ENCODE results near the gene ATG101. TPM values are rescaled to one million over a fixed set of nuclear protein-coding genes. Genes with fewer than 3 reads are reported as not detected.
A peak's percentile ranks its signal among the peaks of the same experiment; 100 is the strongest.

The ATG101 gene
- total and polyA plus RNA-seq, 2 of the 13 experiments (the other 11 are each of a cell fraction or from before 2014, with no cell fraction given) = 58.2 to 67.7 TPM

DNA sequence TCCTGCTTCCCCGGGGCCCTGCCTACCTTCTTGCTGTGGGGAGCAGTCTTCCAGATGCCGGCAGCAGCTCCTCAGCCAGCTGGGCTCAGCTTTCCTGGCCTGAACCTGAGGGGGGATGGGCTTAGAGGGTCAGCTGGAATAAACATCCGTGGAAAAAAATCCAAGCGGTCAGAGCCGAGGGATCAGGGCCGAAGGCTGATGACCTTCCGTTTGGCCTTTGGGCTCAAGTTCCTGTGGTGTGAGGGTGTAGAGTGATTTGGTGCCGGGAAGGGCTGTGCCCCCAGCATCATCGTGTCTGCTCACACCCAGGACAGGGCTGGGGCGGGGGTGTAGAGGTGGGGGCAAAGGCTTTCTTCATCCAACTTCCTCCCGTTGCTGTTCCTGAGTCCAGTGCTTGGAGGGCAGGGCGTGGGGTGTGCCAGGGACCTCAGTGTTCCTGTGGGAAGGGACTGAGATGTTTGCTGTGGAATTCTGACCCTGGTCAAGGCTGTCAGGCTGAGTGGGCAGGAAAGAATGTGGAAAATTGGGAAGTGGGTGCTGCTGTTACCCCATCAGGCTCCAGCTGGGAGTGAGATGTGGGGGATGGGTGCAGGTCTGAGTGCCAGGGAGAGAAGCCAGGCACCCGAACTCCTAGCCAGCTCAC, 12.4 kb downstream of the ATG101 start (continued):
- peak; percentile 61; the same call in 1 of the 2 replicates for TF ChIP-seq GFI1 (CRISPR knock-in tag; IDR thresholded peaks at IDR 0.05; ENCODE audit: borderline replicate concordance)
- TF ChIP-seq IRF2 (CRISPR knock-in tag; IDR thresholded peaks at IDR 0.05) = peak; percentile 35; the same call in 1 of the 2 replicates
- TF ChIP-seq, protein P1, sequence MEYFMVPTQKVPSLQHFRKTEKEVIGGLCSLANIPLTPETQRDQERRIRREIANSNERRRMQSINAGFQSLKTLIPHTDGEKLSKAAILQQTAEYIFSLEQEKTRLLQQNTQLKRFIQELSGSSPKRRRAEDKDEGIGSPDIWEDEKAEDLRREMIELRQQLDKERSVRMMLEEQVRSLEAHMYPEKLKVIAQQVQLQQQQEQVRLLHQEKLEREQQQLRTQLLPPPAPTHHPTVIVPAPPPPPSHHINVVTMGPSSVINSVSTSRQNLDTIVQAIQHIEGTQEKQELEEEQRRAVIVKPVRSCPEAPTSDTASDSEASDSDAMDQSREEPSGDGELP (IDR thresholded peaks at IDR 0.05; ENCODE audit: borderline replicate concordance, low read depth) = peak; percentile 99
- 0 out of 2 replicates have a peak, but pooled peaks have one; percentile 60 for TF ChIP-seq AHDC1 (CRISPR knock-in tag; IDR thresholded peaks at IDR 0.05; ENCODE audit: borderline replicate concordance)
- no peak for TF ChIP-seq HHEX (CRISPR knock-in tag; IDR thresholded peaks at IDR 0.05)
- TF ChIP-seq ZSCAN29 (CRISPR knock-in tag; conservative IDR thresholded peaks at IDR 0.05) = peak; percentile 42; the same call in 1 of the 2 replicates
- TF ChIP-seq NFIB (CRISPR knock-in tag; IDR thresholded peaks at IDR 0.05; ENCODE audit: borderline replicate concordance) = no peak
- no peak for TF ChIP-seq ZNF704 (CRISPR knock-in tag; IDR thresholded peaks at IDR 0.05; ENCODE audit: borderline replicate concordance)
- no peak for TF ChIP-seq RNF2 (conservative IDR thresholded peaks at IDR 0.05; ENCODE audit: low read depth)
- no peak for TF ChIP-seq ZNF598 (CRISPR knock-in tag; IDR thresholded peaks at IDR 0.05; ENCODE audit: borderline replicate concordance)
- TF ChIP-seq ZNF382 (CRISPR knock-in tag; IDR thresholded peaks at IDR 0.05; ENCODE audit: borderline replicate concordance) = no peak
- no peak for TF ChIP-seq ETV6 (CRISPR knock-in tag; conservative IDR thresholded peaks at IDR 0.05)
- TF ChIP-seq RAD21 (CRISPR knock-in tag; IDR thresholded peaks at IDR 0.05) = no peak
- no peak for TF ChIP-seq ZNF597 (CRISPR knock-in tag; IDR thresholded peaks at IDR 0.05)
- no peak for TF ChIP-seq ZMYM3 (CRISPR knock-in tag; IDR thresholded peaks at IDR 0.05)
- no peak for TF ChIP-seq ETS1 (CRISPR knock-in tag; IDR thresholded peaks at IDR 0.05)
- TF ChIP-seq, protein P2, sequence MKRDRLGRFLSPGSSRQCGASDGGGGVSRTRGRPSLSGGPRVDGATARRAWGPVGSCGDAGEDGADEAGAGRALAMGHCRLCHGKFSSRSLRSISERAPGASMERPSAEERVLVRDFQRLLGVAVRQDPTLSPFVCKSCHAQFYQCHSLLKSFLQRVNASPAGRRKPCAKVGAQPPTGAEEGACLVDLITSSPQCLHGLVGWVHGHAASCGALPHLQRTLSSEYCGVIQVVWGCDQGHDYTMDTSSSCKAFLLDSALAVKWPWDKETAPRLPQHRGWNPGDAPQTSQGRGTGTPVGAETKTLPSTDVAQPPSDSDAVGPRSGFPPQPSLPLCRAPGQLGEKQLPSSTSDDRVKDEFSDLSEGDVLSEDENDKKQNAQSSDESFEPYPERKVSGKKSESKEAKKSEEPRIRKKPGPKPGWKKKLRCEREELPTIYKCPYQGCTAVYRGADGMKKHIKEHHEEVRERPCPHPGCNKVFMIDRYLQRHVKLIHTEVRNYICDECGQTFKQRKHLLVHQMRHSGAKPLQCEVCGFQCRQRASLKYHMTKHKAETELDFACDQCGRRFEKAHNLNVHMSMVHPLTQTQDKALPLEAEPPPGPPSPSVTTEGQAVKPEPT (CRISPR knock-in tag; IDR thresholded peaks at IDR 0.05; ENCODE audit: low read depth) = no peak

Measured in HepG2 (cell line).